Right lobe of liver (tissue), 4 donors: ENCODE data around the gene CNOT3.

Source experiments
- POLR2A ChIP-seq: fragments of 450-650 bp; IDR thresholded peaks from one replicate; pipeline ENCODE4 v1.6.1; 2017; ENCODE audit warnings: antibody characterized with exemption, mild to moderate bottlenecking
- TF ChIP-seq, protein P1 (sequence below), 4 donors: fragments of 200-600 bp in 3 of 4; fragments of 450-650 bp in 1 of 4; IDR thresholded peaks; one replicate each; pipeline versions ENCODE4 v1.5.1 to v1.8.0; 2016 to 2022; ENCODE audit warnings: antibody characterized with exemption in 4 of 4, mild to moderate bottlenecking in 2 of 4
- donor health status: DM: no; HTN: no; CAD: no.
- donor health status: DM: no; HTN: no; CAD: no.
- donor health status: DM: no; HTN: yes; CAD: no.

DNA sequence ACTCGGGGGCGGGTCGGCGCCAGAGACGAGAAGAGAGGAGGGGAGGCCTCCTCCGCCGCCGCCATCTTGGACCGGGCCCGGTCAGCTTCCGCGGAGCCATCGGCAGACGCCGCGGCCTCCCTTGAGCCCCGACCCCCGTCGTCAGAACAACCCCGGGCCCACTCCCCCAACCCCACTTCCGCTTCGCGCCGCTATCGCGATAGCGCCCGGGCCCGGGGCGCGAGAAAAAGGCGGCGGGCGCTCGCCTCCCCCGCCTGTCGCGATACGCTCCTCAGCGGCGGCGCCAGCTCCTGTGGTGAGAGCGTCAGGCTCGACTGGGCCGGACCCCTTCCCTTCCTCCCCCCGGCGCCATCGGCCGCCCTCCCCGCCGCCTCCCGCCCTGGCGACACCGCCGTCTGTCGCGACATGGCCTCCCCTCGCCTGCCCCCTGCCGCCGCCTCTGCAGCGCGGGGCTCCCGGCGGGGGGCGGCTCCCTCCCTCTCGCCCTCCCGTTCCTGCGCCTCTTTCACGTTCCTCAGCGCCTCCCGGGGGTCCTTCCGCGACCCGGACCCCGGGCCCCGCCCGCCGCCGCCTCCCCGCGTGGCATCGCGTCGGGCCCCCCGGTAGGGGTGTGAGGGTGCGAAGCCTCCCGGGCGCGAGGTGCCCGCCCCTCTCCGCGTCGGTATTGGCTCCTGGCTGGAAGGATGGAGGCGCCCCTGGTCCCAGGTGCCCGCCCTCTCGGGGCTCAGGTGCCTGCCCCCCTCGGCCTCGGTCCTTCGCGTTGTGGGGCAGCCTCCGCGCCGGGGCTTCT, at the start of gene CNOT3:
- TF ChIP-seq, protein P1, sequence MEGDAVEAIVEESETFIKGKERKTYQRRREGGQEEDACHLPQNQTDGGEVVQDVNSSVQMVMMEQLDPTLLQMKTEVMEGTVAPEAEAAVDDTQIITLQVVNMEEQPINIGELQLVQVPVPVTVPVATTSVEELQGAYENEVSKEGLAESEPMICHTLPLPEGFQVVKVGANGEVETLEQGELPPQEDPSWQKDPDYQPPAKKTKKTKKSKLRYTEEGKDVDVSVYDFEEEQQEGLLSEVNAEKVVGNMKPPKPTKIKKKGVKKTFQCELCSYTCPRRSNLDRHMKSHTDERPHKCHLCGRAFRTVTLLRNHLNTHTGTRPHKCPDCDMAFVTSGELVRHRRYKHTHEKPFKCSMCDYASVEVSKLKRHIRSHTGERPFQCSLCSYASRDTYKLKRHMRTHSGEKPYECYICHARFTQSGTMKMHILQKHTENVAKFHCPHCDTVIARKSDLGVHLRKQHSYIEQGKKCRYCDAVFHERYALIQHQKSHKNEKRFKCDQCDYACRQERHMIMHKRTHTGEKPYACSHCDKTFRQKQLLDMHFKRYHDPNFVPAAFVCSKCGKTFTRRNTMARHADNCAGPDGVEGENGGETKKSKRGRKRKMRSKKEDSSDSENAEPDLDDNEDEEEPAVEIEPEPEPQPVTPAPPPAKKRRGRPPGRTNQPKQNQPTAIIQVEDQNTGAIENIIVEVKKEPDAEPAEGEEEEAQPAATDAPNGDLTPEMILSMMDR (IDR thresholded peaks at IDR 0.05): no peak
- peak; percentile 65 for TF ChIP-seq POLR2A
